OCI-LY7 (cell line): Measurements from ENCODE around the gene CTPS2. TPM values are rescaled to one million over a fixed set of nuclear protein-coding genes. Genes with fewer than 3 reads are reported as not detected.

ENCODE experiments used
- BruUV-seq: library from RNA; stranded (reverse); fragments of 400-500 nt; replicated peaks from 2 replicates; lab custom pipeline; 2021; lab: Mats Ljungman, UMichigan
- CTCF ChIA-PET: fragments of 300-600 bp; sonication (Branson Sonifier 250); formaldehyde crosslinking; loops from one replicate; lab custom pipeline; 2022; ENCODE audit warnings: antibody characterized with exemption; ENCODE audit not compliant: unreplicated experiment; lab: Charles Lee
- POLR2A ChIA-PET: fragments of 300-600 bp; sonication (Branson Sonifier 250); formaldehyde crosslinking; loops from one replicate; lab custom pipeline; 2022; ENCODE audit warnings: antibody characterized with exemption; lab: Charles Lee
- DNase-seq: peaks from one replicate; pipeline ENCODE4 v3.0.0-alpha.2; 2015; ENCODE audit warnings: low spot score
- H2AFZ ChIP-seq: fragments of 200-600 bp; sonication (generic), shearing (Covaris generic); 2 replicates; pipeline ENCODE4 v1.6.1; 2014; ENCODE audit warnings: mild to moderate bottlenecking, antibody characterized with exemption, low read length, moderate library complexity
- H3K27ac ChIP-seq: fragments of 200-600 bp; sonication (generic); 2 replicates; pipeline ENCODE4 v1.5.1; 2014; ENCODE audit warnings: mixed run types, low read depth, mild to moderate bottlenecking, moderate library complexity, low read length, inconsistent platforms; ENCODE audit not compliant: poor library complexity, severe bottlenecking
- H3K36me3 ChIP-seq: fragments of 200-600 bp; sonication (generic); 2 replicates; pipeline ENCODE4 v1.6.1; 2014; ENCODE audit warnings: mild to moderate bottlenecking, antibody characterized with exemption, low read length, moderate library complexity, mixed read lengths; ENCODE audit not compliant: insufficient read depth
- H3K4me1 ChIP-seq: fragments of 200-600 bp; sonication (generic); 2 replicates; pipeline ENCODE4 v1.5.1; 2014; ENCODE audit warnings: mild to moderate bottlenecking, low read length; ENCODE audit not compliant: insufficient read depth, poor library complexity, severe bottlenecking
- H3K4me2 ChIP-seq: fragments of 200-600 bp; sonication (generic); 2 replicates; pipeline ENCODE4 v1.6.1; 2014; ENCODE audit warnings: mild to moderate bottlenecking, low read length
- H3K4me3 ChIP-seq: fragments of 200-600 bp; sonication (generic); 2 replicates; pipeline ENCODE4 v1.5.1; 2014; ENCODE audit warnings: mild to moderate bottlenecking, low read depth, low read length; ENCODE audit not compliant: poor library complexity, severe bottlenecking
- H3K79me2 ChIP-seq: fragments of 200-600 bp; sonication (generic); 2 replicates; pipeline ENCODE4 v1.6.1; 2016; ENCODE audit warnings: low read depth, mild to moderate bottlenecking, low read length, moderate library complexity, mixed read lengths; ENCODE audit not compliant: insufficient read depth
- H3K9me2 ChIP-seq: fragments of 200-600 bp; sonication (generic); 2 replicates; pipeline ENCODE4 v1.6.1; 2016; ENCODE audit warnings: mild to moderate bottlenecking, low read length, mixed read lengths; ENCODE audit not compliant: insufficient read depth
- H3K9me3 ChIP-seq: fragments of 200-600 bp; sonication (generic); 2 replicates; pipeline ENCODE4 v1.6.1; 2014; ENCODE audit warnings: mild to moderate bottlenecking, mixed run types, low read length, mixed read lengths
- H4K20me1 ChIP-seq: fragments of 200-600 bp; sonication (generic); 2 replicates; pipeline ENCODE4 v1.6.1; 2014; ENCODE audit warnings: mild to moderate bottlenecking, antibody characterized with exemption, low read length, moderate library complexity, mixed read lengths; ENCODE audit not compliant: insufficient read depth
- CTCF ChIP-seq: fragments of 200-600 bp; sonication (generic); conservative IDR thresholded peaks from 2 replicates; pipeline ENCODE4 v1.5.1; 2014; ENCODE audit warnings: mild to moderate bottlenecking, antibody characterized with exemption, low read length, moderate library complexity, mixed read lengths
- EZH2phosphoT487 ChIP-seq: fragments of 200-600 bp; sonication (generic); IDR thresholded peaks from 2 replicates; pipeline ENCODE4 v1.6.1; 2018; ENCODE audit warnings: low read depth, borderline replicate concordance, mild to moderate bottlenecking, mixed run types, antibody characterized with exemption, low read length, moderate library complexity, mixed read lengths
- intact Hi-C: fragments of 100-400 bp; cut with micrococcal nuclease; formaldehyde crosslinking; loops from one replicate; pipeline ENCODE4 v1.10.0; 2022; ENCODE audit not compliant: unreplicated experiment
- total RNA-seq, 2 experiments: library from RNA; depleted of rRNA in 1 of 2; stranded (reverse); fragments of >200 nt in 1 of 2; shearing (Covaris generic) in 1 of 2; gene quantifications; 2 replicates each; pipeline ENCODE4 v1.2.3, GENCODE V29; 2014 to 2022

The CTPS2 gene
- total RNA-seq, 2 experiments from 2014 or later, result 15.9 to 21.3 TPM

- Histone ChIP-seq H4K20me1 (no peaks in the 10 kb centered on the region), H3K4me1 (no peaks in the 10 kb centered on the region), H3K9me2 (no peaks in the 10 kb centered on the region), H3K4me2 (no peak overlapping the region), H2AFZ (no peak overlapping the region), H3K4me3 (no peak overlapping the region), H3K79me2 (no peaks in the 10 kb centered on the region), H3K9me3 (no peaks in the 10 kb centered on the region), H3K36me3 (peaks cover 19% of the 10 kb centered on the region; the same call in 1 of the 2 replicates), H3K27ac (no peak overlapping the region)
- ChIA-PET CTCF (no interaction called here), POLR2A (no interaction called here)
- no TSS peak for BruUV-seq
- intact Hi-C loops, result no loop called here
- no peak for TF ChIP-seq EZH2phosphoT487
- no peak for TF ChIP-seq CTCF
- no peak for DNase-seq
These were observed 120.2 kb downstream of the CTPS2 start for GRCh38 chrX:16592194-16592770.

GRCh38 chrX:16589826-16590225 is 122.6 kb downstream of the CTPS2 start:
- H4K20me1 ChIP-seq, result no peaks in the 10 kb centered on the region
- no peaks in the 10 kb centered on the region for H3K9me3 ChIP-seq
- ChIA-PET CTCF (no interaction called here), POLR2A (no interaction called here)
- H3K9me2 ChIP-seq, result no peaks in the 10 kb centered on the region
- DNase-seq, result no peak
- H3K79me2 ChIP-seq, result no peaks in the 10 kb centered on the region
- intact Hi-C loops, result no loop called here
- no peak overlapping the region for H3K4me3 ChIP-seq
- no TSS peak for BruUV-seq
- H3K27ac ChIP-seq, result no peak overlapping the region
- no peaks in the 10 kb centered on the region for H3K4me1 ChIP-seq
- no peak overlapping the region for H2AFZ ChIP-seq
- H3K4me2 ChIP-seq, result no peak overlapping the region
- no peak for TF ChIP-seq CTCF
- TF ChIP-seq EZH2phosphoT487, result no peak
- peaks cover 19% of the 10 kb centered on the region; the same call in 1 of the 2 replicates for H3K36me3 ChIP-seq

DNA sequence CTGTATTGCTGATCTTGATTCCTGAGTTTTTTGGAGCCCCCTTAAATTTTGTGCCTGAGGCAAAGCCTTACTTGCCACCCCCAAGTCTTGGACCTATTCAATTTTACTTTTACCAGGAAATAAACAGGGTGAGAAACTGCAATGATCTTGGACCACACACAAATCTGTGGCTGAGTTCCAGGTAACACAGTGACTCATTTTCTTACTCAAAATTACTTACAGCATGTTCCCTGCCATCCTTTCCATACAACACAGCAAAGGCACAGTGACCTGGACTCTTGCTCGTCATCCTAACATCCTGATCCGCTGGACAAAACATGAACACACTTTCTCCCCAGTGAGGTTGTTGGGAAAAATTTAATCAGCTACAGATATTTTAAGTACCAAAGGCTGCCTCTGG is 123.3 kb downstream of the CTPS2 start:
- Histone ChIP-seq H3K27ac (no peak overlapping the region), H3K4me1 (no peaks in the 10 kb centered on the region), H3K79me2 (no peaks in the 10 kb centered on the region), H2AFZ (no peak overlapping the region), H3K36me3 (peaks cover 19% of the 10 kb centered on the region; the same call in 1 of the 2 replicates), H3K4me3 (no peak overlapping the region), H4K20me1 (no peaks in the 10 kb centered on the region), H3K4me2 (no peak overlapping the region), H3K9me3 (no peaks in the 10 kb centered on the region), H3K9me2 (no peaks in the 10 kb centered on the region)
- POLR2A ChIA-PET, result no interaction called here
- DNase-seq, result no peak
- BruUV-seq, result no TSS peak
- TF ChIP-seq CTCF (no peak), EZH2phosphoT487 (no peak)
- intact Hi-C loops, result no loop called here
- CTCF ChIA-PET, result no interaction called here
